GM12891 (cell line): ENCODE measurements around the gene PRICKLE1.

Experiments
- PAX5 ChIP-seq: IDR thresholded peaks from 2 replicates; pipeline ENCODE4 v1.6.1; 2011; ENCODE audit warnings: low read length, moderate library complexity, mild to moderate bottlenecking; ENCODE audit not compliant: insufficient read depth, severe bottlenecking
- POLR2A ChIP-seq: IDR thresholded peaks from 2 replicates; pipeline ENCODE4 v1.6.1; 2011; ENCODE audit warnings: low read depth, low read length, control low read depth
- POLR2AphosphoS5 ChIP-seq: IDR thresholded peaks from 2 replicates; pipeline ENCODE4 v1.6.1; 2011; ENCODE audit warnings: low read depth, low read length, control low read depth
- POU2F2 ChIP-seq: IDR thresholded peaks from 2 replicates; pipeline ENCODE4 v1.6.1; 2011; ENCODE audit warnings: low read depth, mild to moderate bottlenecking, control low read depth, low read length, moderate library complexity
- SPI1 ChIP-seq: IDR thresholded peaks from 2 replicates; pipeline ENCODE4 v1.6.1; 2011; ENCODE audit warnings: low read depth, low read length, control low read depth
- TAF1 ChIP-seq: IDR thresholded peaks from 2 replicates; pipeline ENCODE4 v1.6.1; 2011; ENCODE audit warnings: low read depth, low read length, control low read depth

GRCh38 chr12:42608196-42608825 is 18.8 kb upstream of the PRICKLE1 start:
- TF ChIP-seq POLR2A (no peak), TAF1 (no peak), POLR2AphosphoS5 (no peak), PAX5 (no peak), SPI1 (no peak), POU2F2 (no peak)
